ENCODE results near the gene PPP3CA. TPM values are rescaled to one million over a fixed set of nuclear protein-coding genes. Genes with fewer than 3 reads are reported as not detected.

Gene PPP3CA
- total and polyA plus RNA-seq, 2 experiments from 2014 or later, result 42.3 to 42.8 TPM

GRCh38 chr4:101282076-101282844 is 65.1 kb downstream of the PPP3CA start:
- Histone ChIP-seq H3K27ac (no peak overlapping the region), H3F3A (ENCODE audit: insufficient read depth) (peaks cover 19% of the 10 kb centered on the region), H3K4me3 (no peak overlapping the region), H3K9ac (no peak overlapping the region), H3K4me1 (ENCODE audit: insufficient read depth) (peaks cover 45% of the 10 kb centered on the region), H3K9me3 (ENCODE audit: low read depth) (no peaks in the 10 kb centered on the region), H3K79me2 (ENCODE audit: insufficient read depth) (peaks cover 90% of the 10 kb centered on the region), H3K9me2 (ENCODE audit: insufficient read depth) (no peaks in the 10 kb centered on the region), H3K36me3 (ENCODE audit: low read depth) (no peaks in the 10 kb centered on the region), H3K27me3 (replicated peaks; ENCODE audit: insufficient read depth) (no peaks in the 10 kb centered on the region), H4K20me1 (ENCODE audit: insufficient read depth) (no peaks in the 10 kb centered on the region), H2AFZ (no peak overlapping the region), H3K4me2 (ENCODE audit: unreplicated experiment) (no peak overlapping the region)
- no peak for DNase-seq
- TF ChIP-seq EZH2 (IDR thresholded peaks at IDR 0.05; ENCODE audit: insufficient read depth, poor library complexity, severe bottlenecking) (no peak), EZH2phosphoT487 (IDR thresholded peaks at IDR 0.05; ENCODE audit: insufficient read depth, low read depth) (no peak)
- 98 to 99% methylated on average over 4 of the region's 4 CpGs for WGBS, 2 experiments (ENCODE audit: low coverage in 1 of 2, low lambda C conversion rate in 2 of 2, missing lambda C conversion rate in 2 of 2)
- in situ Hi-C loops (cut with MboI), result no loop called here

GRCh38 chr4:101280866-101281600 is 66.3 kb downstream of the PPP3CA start:
- DNase-seq, result no peak
- peaks cover 90% of the 10 kb centered on the region for H3K79me2 ChIP-seq (ENCODE audit: insufficient read depth)

GRCh38 chr4:101279377-101279871 is 67.9 kb downstream of the PPP3CA start:
- Histone ChIP-seq H2AFZ (no peak overlapping the region), H3K9ac (peak overlapping the region; percentile 43), H3K36me3 (ENCODE audit: low read depth) (no peaks in the 10 kb centered on the region), H4K20me1 (ENCODE audit: insufficient read depth) (no peaks in the 10 kb centered on the region), H3K9me3 (ENCODE audit: low read depth) (no peaks in the 10 kb centered on the region), H3F3A (ENCODE audit: insufficient read depth) (peaks cover 23% of the 10 kb centered on the region), H3K4me1 (ENCODE audit: insufficient read depth) (peaks cover 32% of the 10 kb centered on the region), H3K4me3 (0 out of 2 replicates have a peak overlapping the region, but pooled peaks have one; percentile 21), H3K27me3 (replicated peaks; ENCODE audit: insufficient read depth) (no peaks in the 10 kb centered on the region), H3K4me2 (ENCODE audit: unreplicated experiment) (peak overlapping the region; percentile 67), H3K27ac (peak overlapping the region; percentile 79), H3K9me2 (ENCODE audit: insufficient read depth) (no peaks in the 10 kb centered on the region), H3K79me2 (ENCODE audit: insufficient read depth) (peaks cover 90% of the 10 kb centered on the region)
- DNase-seq, result peak; percentile 97
- no peak for TF ChIP-seq EZH2phosphoT487 (IDR thresholded peaks at IDR 0.05; ENCODE audit: insufficient read depth, low read depth)
- no peak for TF ChIP-seq EZH2 (IDR thresholded peaks at IDR 0.05; ENCODE audit: insufficient read depth, poor library complexity, severe bottlenecking)
- in situ Hi-C loops (cut with MboI), result no loop called here
- 0 to 1% methylated on average over 3 of the region's 3 CpGs for WGBS, 2 experiments (ENCODE audit: low coverage in 1 of 2, low lambda C conversion rate in 2 of 2, missing lambda C conversion rate in 2 of 2)

More at GRCh38 chr4:101280866-101281600, 66.3 kb downstream of the PPP3CA start:
- no peak overlapping the region for H3K27ac ChIP-seq
- H3K27me3 ChIP-seq (replicated peaks; ENCODE audit: insufficient read depth), result no peaks in the 10 kb centered on the region
- no peak overlapping the region for H2AFZ ChIP-seq
- H3F3A ChIP-seq (ENCODE audit: insufficient read depth), result peaks cover 23% of the 10 kb centered on the region
- H3K9ac ChIP-seq, result no peak overlapping the region
- TF ChIP-seq EZH2phosphoT487 (IDR thresholded peaks at IDR 0.05; ENCODE audit: insufficient read depth, low read depth) (no peak), EZH2 (IDR thresholded peaks at IDR 0.05; ENCODE audit: insufficient read depth, poor library complexity, severe bottlenecking) (no peak)
- H3K4me1 ChIP-seq (ENCODE audit: insufficient read depth), result peaks cover 47% of the 10 kb centered on the region
- H3K9me2 ChIP-seq (ENCODE audit: insufficient read depth), result no peaks in the 10 kb centered on the region
- H3K9me3 ChIP-seq (ENCODE audit: low read depth), result no peaks in the 10 kb centered on the region
- in situ Hi-C loops (cut with MboI), result no loop called here
- WGBS, 2 experiments (ENCODE audit: low coverage in 1 of 2, low lambda C conversion rate in 2 of 2, missing lambda C conversion rate in 2 of 2), result 82 to 88% methylated on average over 3 of the region's 3 CpGs
- no peak overlapping the region for H3K4me2 ChIP-seq (ENCODE audit: unreplicated experiment)
- H3K36me3 ChIP-seq (ENCODE audit: low read depth), result no peaks in the 10 kb centered on the region
- H4K20me1 ChIP-seq (ENCODE audit: insufficient read depth), result no peaks in the 10 kb centered on the region
- no peak overlapping the region for H3K4me3 ChIP-seq

- H3K9me3 ChIP-seq (ENCODE audit: low read depth), result no peaks in the 10 kb centered on the region
- in situ Hi-C loops (cut with MboI), result no loop called here
- 0 out of 2 replicates have a peak overlapping the region, but pooled peaks have one; percentile 79 for H3K27ac ChIP-seq
- H3K4me3 ChIP-seq, result no peak overlapping the region
- peak; percentile 82 for DNase-seq
- H4K20me1 ChIP-seq (ENCODE audit: insufficient read depth), result no peaks in the 10 kb centered on the region; the same call in 1 of the 2 replicates
- WGBS, 2 experiments (ENCODE audit: low coverage in 1 of 2, low lambda C conversion rate in 2 of 2, missing lambda C conversion rate in 2 of 2), result 47 to 63% methylated on average over 1 of the region's 1 CpG
- TF ChIP-seq EZH2 (IDR thresholded peaks at IDR 0.05; ENCODE audit: insufficient read depth, poor library complexity, severe bottlenecking) (no peak), EZH2phosphoT487 (IDR thresholded peaks at IDR 0.05; ENCODE audit: insufficient read depth, low read depth) (no peak)
- H2AFZ ChIP-seq, result no peak overlapping the region
- peaks cover 90% of the 10 kb centered on the region for H3K79me2 ChIP-seq (ENCODE audit: insufficient read depth)
- no peaks in the 10 kb centered on the region for H3K36me3 ChIP-seq (ENCODE audit: low read depth)
- peak overlapping the region; percentile 31 for H3K4me2 ChIP-seq (ENCODE audit: unreplicated experiment)
- no peak overlapping the region for H3K9ac ChIP-seq
- H3K27me3 ChIP-seq (replicated peaks; ENCODE audit: insufficient read depth), result no peaks in the 10 kb centered on the region
- H3K9me2 ChIP-seq (ENCODE audit: insufficient read depth), result no peaks in the 10 kb centered on the region
- peaks cover 23% of the 10 kb centered on the region for H3F3A ChIP-seq (ENCODE audit: insufficient read depth)
- H3K4me1 ChIP-seq (ENCODE audit: insufficient read depth), result peaks cover 28% of the 10 kb centered on the region
These were observed 69.7 kb downstream of the PPP3CA start for GRCh38 chr4:101277671-101278070.
